HG02840 (cell line): ENCODE data around the gene RPL27A.

Experiments used
- ATAC-seq: cut with Tn5 transposase; IDR thresholded peaks from one replicate; pipeline ENCODE4 v1.9.1; 2021; ENCODE audit warnings: mild to moderate bottlenecking, moderate library complexity, moderate number of reproducible peaks; ENCODE audit not compliant: unreplicated experiment, low FRiP score

The RPL27A gene

GRCh38 chr11:8698379-8698851 is 15.8 kb downstream of the RPL27A start:
- no peak for ATAC-seq

GRCh38 chr11:8698917-8699441 is 16.4 kb downstream of the RPL27A start:
- ATAC-seq = no peak

- no peak for ATAC-seq
Measured at GRCh38 chr11:8699903-8700302, 17.3 kb downstream of the RPL27A start.

DNA sequence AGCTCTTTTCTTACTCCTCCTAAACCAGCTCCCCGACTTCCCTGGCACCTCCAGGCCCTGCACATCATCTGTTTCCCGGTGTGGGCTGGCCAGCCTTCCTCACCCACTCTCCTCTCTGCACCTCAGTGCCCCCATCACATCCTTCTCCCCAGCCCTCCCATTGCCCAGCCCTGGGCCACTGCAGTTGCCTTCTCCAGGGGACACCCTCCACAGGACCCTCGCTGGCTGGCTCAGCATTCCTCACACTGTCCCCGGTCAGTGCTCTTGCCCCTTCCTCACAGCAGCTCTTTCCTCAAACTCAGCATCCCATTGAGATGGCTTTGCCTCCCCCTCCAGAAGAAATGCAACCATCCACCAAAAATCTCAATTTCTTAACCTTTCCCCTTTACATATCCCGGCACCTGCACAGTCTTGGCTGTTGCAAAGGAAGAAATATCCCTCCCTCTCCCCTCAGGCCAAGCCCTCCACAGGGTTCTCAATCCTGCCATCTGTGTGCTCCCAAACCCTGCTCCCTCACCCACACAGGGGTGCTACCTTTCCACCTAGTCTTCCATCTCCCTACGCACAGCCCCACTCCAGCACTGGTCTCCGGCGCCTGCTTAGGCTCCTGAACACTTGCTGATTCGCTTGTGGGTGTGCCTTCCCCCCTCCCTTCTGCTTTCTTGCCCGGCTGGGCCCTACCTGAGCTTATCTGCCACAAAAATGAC is 19.5 kb downstream of the RPL27A start:
- ATAC-seq = no peak

DNA sequence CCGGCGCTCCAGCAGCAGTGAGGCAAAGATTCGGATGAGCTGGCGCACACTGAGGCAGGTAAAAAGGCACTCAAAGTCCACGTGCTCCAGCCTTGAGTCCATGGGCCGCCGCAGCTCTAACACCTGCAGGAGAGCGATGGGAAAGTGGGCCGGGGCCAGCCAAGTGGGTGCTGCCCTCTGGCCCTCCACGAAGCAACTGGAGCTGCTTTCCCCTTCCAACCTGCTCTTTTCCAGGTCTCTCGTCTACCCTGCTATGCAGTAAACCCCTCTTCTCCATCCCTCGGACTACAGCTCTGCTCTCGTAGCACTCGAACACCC is 20.0 kb downstream of the RPL27A start:
- ATAC-seq = no peak

DNA sequence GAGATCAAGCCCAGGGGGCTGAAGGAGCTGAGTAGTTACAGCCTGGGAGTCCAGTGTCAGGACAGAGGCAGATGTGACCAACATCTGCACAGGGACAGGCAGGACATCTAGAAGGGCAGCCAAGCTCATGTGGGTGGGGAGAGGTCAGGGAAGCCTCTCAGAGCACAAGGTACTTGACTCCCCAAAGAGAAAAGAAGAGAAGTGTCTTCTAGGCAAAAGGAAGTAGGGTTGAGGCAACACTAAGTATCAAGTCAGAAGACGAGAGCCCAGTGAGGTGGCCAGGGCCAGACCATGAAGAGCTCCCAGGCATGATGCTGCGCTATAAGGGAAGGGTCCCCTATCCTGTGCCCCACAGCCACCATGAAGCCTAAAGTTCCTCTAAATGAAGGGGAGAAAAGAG is 21.5 kb downstream of the RPL27A start:
- ATAC-seq = no peak

DNA sequence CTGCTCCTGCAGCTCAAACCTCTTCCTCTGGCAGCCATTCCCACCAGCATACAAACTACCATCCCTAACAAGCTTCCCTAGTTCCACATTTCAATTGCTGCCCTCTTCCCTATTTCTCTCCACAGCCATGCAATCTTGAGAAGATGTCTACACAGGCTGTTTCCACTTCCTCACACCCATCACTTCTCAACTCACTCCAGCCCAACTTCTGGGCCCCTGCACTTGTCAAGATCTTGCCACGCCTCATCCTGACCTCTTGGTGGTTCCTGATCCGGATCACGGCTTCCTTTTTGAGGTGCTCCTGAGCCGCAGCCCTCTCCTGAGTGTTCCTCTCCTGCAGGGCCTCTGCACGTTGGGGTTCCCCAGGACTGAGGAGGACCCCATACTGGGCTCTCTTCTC is 22.6 kb downstream of the RPL27A start:
- no peak for ATAC-seq

GRCh38 chr11:8706673-8707432 is 24.3 kb downstream of the RPL27A start:
- ATAC-seq = no peak

DNA sequence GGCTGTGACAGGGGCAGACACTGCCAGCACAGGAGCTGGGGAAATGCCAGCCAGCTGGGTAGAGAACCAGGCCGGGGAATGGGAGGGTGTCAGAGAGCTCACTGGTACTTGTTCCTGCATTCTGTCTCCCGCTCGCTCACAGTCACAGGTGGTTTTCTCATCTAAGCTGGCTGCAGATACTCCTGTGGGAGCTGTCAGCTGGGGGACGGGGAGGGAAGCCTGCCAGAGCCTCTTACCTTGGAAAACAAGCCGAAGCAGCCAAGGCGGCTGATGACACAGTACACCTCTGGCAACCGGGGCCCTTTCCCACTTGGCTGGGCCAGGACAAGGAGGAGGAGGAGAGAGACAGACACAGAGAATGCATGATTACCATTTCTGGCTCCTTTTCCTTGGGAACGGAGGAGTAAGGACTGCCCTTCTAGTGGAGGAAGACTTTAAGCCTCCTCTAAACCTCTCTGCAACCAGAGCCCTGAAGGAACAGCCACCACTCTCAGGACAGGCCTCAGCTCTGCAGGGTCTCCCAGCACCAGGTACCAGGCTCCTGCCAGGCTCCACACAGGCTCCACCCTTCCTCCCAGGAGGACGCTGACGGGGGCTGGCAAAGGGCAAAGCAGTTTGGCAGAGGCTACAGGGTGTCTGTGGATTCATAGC is 25.1 kb downstream of the RPL27A start:
- ATAC-seq = no peak

- no peak for ATAC-seq
Measured at GRCh38 chr11:8709002-8709672, 26.5 kb downstream of the RPL27A start.

DNA sequence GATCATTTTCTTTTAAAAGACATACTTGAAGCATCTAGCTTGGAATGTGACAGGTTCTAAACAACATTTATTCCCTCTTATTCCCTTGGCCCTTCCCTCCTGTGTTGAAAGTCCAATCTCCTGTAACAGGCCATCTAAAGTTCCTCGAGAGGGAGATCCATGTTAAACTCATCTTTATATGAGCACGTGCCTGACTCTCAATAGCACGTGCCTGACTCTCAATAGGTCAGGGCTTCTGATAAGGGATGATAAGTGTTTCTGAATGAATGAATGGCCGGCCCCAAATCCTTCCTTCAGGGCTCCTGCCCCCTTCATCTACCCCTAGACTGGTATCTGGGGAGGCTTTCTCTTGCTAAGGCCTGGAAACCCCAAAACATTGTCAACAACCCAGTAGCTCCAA is 27.2 kb downstream of the RPL27A start:
- no peak for ATAC-seq

DNA sequence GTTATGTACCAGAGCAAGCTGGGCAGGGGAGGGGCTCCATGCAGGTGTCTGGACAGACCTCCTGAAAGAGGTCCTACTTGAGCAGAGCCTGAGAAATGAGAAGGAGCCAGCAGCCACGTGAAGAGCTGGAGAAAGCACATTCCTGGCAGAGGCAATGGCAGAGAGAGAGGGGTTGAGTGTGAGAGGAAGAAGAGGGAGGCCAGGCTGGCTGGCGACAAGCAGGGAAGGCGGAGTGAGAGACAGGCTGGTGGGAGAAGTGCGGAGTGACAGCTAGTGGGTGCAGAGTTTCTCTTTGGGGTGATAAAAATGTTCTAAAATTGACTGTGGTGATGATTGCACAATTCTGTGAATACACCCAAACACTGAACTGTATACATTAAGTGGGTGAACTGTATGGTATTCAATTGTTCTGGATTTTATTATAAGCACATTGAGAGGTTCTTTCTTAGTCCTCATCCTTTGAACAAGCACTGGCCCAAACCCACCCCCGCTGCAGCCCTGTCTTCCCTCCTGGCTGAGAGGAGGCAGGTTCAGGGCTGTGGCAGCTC is 29.4 kb downstream of the RPL27A start:
- ATAC-seq = no peak

GRCh38 chr11:8712506-8712905 is 29.9 kb downstream of the RPL27A start:
- no peak for ATAC-seq

DNA sequence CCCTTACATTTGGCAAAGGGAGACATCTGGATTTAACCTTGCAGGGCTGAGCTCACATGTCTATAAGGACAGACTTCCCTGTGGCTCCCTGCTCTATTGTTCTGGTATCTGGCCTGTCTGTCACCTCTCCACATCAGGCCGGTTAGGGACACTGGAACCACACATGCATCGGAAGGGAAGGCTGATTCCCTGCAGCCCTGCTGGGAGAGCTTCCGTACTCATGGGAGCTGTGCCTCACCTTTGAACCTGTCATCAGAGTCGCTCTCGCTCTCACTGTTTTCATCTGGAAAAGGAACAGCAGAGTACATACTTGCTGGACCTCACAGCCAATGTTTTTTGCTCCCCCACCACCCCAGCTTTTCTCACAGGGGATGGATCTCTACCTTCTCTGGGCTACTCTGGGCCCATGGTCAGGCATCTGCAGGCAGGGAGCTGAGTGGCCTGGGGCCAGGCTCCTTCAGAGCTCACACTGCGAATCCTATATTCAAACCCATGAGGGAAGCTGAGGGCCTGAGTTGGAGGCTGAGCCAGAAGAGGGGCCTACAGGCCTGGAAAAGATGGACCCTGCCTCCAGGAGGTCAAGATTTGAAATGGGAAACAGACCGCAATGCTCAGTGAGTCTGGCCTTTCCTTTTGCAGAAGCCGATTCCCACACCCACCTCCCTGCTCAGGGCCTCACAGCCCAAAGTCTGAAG is 31.3 kb downstream of the RPL27A start:
- no peak for ATAC-seq

DNA sequence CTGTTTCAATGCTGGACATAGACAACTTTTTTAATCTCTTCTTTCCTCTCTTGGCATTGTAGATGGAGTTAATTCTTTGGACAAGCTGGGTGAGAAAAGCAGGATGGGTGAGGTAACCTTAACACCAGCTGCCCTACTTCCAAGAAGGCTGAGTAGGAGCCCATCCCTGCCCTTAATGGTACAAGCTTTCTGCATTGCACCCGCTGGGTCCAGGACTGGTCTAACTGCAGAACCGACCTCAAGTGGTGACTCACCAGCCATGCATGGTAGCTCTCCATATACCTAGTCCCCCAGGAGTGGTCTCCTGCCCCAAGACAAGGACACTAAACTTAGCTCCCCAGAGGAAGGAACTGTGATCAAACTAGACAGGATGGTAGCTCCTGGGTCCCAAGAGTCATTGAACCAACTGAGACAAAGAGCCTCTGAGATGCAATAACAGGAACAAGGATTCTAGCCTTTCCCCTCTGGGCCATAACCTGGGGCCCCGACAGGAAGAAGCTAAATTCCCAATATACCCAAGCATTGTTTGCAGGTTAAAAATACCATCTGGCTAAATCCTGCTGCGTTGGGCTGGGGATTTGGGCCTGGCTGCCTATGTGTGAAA is 32.1 kb downstream of the RPL27A start:
- ATAC-seq = no peak

- ATAC-seq = no peak
Measured at GRCh38 chr11:8715501-8715900, 32.9 kb downstream of the RPL27A start.

GRCh38 chr11:8717544-8717875 is 34.9 kb downstream of the RPL27A start:
- no peak for ATAC-seq

- no peak for ATAC-seq
Measured at GRCh38 chr11:8717876-8718753, 35.5 kb downstream of the RPL27A start.

DNA sequence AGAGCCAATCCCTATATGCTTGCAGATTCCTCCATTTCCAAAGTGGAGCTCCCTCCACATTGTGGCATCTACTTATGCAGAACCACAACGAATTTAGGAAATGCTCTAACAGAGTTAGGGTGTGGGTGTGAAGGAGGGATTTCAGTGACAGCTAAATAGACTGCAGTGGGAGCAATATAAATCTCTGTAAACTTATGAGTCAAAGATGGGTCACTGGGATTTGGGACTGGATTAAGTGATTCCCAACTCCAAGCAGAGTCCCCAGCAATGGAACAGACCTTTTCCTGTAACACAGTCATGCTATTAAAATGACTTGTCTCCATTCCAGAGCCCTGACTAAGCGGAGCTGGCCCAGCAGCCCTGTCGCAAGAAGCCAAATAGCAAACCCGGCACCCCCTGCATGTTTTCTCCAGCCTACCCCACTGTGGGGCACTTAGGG is 36.6 kb downstream of the RPL27A start:
- ATAC-seq = no peak
